Endothelial cell of hepatic sinusoid (primary cell): Measurements from ENCODE around the gene DNAJC19.

ENCODE experiments used
- in situ Hi-C: cut with HindIII; loops from 2 replicates; pipeline ENCODE4 v1.10.0; 2017; ENCODE audit warnings: low sequenced_read_pairs

DNAJC19 gene

DNA sequence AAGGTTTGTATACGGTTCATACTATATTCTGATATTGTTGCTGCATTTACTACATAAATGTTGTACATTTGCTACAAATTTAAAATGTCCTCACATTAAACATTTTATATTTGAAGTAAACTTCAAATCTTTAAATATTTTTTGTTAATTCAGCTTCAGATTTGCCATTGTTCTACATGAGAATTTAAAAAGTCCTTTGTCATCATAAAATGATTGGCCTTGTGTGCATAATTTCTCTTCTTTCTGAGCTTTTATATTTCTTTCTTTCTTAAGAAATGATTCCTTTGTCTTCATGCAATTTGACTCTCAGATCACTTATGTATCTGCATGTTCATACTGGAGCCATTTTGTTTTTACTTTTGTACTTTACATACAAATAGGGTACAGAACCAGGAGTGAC is 28.0 kb downstream of the DNAJC19 start:
- in situ Hi-C loops, result no loop called here

DNA sequence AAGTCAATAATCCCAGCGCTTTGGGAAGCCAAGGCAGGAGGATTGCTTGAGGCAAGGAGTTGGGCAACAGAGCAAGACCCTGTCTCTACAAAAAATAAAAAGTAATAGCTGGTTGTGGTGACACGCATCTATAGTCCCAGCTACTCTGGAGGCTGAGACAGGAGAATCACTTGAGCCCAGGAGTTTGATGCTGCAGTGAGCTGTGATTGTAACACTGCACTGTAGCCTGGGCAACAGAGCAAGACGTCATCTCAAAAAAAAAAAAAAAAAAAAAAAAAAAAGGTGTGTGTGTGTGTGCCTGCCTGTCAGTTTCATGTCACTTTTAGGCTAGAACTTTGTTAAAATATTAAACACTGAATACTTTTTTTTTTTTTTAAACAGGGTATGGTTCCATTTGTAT is 28.4 kb downstream of the DNAJC19 start:
- in situ Hi-C loops, result no loop called here

DNA sequence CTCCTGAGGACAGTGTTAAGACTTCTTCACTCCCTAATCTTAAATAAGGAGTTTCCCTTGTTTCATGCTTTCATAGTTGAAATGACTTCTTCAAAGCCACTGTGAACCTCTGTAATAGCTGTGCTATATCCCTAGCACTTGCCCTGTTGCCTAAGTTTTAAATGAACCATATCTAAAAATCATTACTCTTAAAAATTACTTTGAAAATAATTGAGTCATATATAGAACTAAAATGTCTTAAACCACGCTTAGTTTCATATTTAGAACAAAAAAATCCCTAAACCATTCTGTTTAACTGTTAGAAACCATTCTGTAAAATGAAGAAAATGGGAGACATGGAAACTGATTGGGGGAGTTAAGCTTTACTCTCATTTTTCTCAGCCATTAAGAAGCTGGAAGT is 29.8 kb downstream of the DNAJC19 start:
- in situ Hi-C loops, result no loop called here

- in situ Hi-C loops, result no loop called here
These were observed 41.7 kb downstream of the DNAJC19 start for GRCh38 chr3:180947761-180948390.

- in situ Hi-C loops, result no loop called here
These were observed 48.7 kb downstream of the DNAJC19 start for GRCh38 chr3:180940826-180941225.

DNA sequence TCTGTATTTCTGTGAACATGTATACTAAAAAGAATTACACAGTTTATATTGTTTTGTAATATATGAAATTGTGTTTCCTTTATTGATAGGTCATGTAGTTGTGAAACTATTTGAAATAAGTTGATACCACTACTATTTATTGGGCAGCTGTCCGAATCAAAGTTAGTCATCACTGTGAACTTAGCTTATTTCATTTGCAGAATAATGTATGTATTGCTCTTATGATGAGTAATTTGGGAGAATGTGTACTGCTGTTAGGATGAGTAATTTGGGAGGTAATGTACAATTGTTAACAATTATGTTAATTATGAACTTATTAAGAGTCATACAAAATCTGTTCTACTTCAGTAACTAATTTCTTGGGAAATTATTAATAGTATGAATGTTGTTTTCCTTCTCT is 54.9 kb downstream of the DNAJC19 start:
- in situ Hi-C loops, result no loop called here
